Endothelial cell of umbilical vein (primary cell): ENCODE measurements around the gene GNL2. TPM values are rescaled to one million over a fixed set of nuclear protein-coding genes. Genes with fewer than 3 reads are reported as not detected.

ENCODE experiments used
- BruUV-seq: library from RNA; stranded (reverse); fragments of 400-500 nt; replicated peaks from 2 replicates; lab custom pipeline; 2021; lab: Mats Ljungman, UMichigan
- CTCF ChIA-PET: fragments of 300-600, 350-600 bp; sonication (Branson Sonifier 250); formaldehyde crosslinking; loops from one replicate; lab custom pipeline; 2021; ENCODE audit warnings: antibody characterized with exemption, inconsistent platforms; lab: Charles Lee
- POLR2A ChIA-PET: fragments of 300-600, 350-600 bp; sonication (Branson Sonifier 250); formaldehyde crosslinking; loops from one replicate; lab custom pipeline; 2021; ENCODE audit warnings: antibody characterized with exemption, inconsistent platforms; lab: Charles Lee
- DNase-seq: peaks from one replicate; pipeline ENCODE4 v3.0.0-alpha.2; 2011; ENCODE audit warnings: low read depth, low spot score
- FAIRE-seq: peaks from 2 replicates; lab custom pipeline; 2011; peaks lifted over from hg19 to GRCh38; lab: Jason Lieb, UNC
- H2AFZ ChIP-seq: 2 replicates; pipeline ENCODE4 v1.6.0; 2012; ENCODE audit warnings: low read depth, low read length, control low read depth, inconsistent platforms
- H3K27ac ChIP-seq: 2 replicates; pipeline ENCODE4 v1.5.1; 2011; ENCODE audit warnings: low read depth, mild to moderate bottlenecking, control low read depth, low read length, moderate library complexity; ENCODE audit not compliant: insufficient read depth
- H3K27me3 ChIP-seq, 2 experiments: 2 replicates each; pipeline versions ENCODE4 v1.6.0 to v1.6.1; 2011; ENCODE audit warnings: low read length in 2 of 2, mixed read lengths in 1 of 2; ENCODE audit not compliant: control insufficient read depth in 2 of 2, insufficient read depth in 2 of 2
- H3K36me3 ChIP-seq, 2 experiments: 2 replicates in 1 of 2; 3 replicates in 1 of 2; pipeline ENCODE4 v1.5.1; 2011; ENCODE audit warnings: low read length in 2 of 2, mild to moderate bottlenecking in 1 of 2, moderate library complexity in 1 of 2; ENCODE audit not compliant: control insufficient read depth in 2 of 2, insufficient read depth in 2 of 2; ENCODE audit errors: extremely low read depth in 1 of 2
- H3K4me1 ChIP-seq: 3 replicates; pipeline ENCODE4 v1.5.1; 2011; ENCODE audit warnings: mild to moderate bottlenecking, low read length; ENCODE audit not compliant: control insufficient read depth, insufficient read depth; ENCODE audit errors: extremely low read depth
- H3K4me2 ChIP-seq: 2 replicates; pipeline ENCODE4 v1.6.1; 2011; ENCODE audit warnings: low read length, control low read depth, mixed read lengths; ENCODE audit not compliant: insufficient read depth
- H3K4me3 ChIP-seq, 3 experiments: fragments of 200-600 bp in 1 of 3; sonication (generic), shearing (Covaris generic) in 1 of 3; replicated peaks in 1 of 3; 2 replicates each; pipeline ENCODE4 v1.5.1; 2011 to 2016; ENCODE audit warnings: control low read depth in 3 of 3, low read length in 3 of 3, mild to moderate bottlenecking in 2 of 3, inconsistent platforms in 1 of 3, low read depth in 1 of 3, moderate library complexity in 1 of 3; ENCODE audit not compliant: insufficient read depth in 1 of 3
- H3K79me2 ChIP-seq: 2 replicates; pipeline ENCODE4 v1.6.0; 2012; ENCODE audit warnings: low read length, inconsistent platforms; ENCODE audit not compliant: control insufficient read depth, insufficient read depth
- H3K9ac ChIP-seq: replicated peaks from 2 replicates; pipeline ENCODE3; 2011; ENCODE audit warnings: low read length, control low read depth; ENCODE audit not compliant: insufficient read depth; ENCODE audit errors: extremely low read depth
- H3K9me1 ChIP-seq: replicated peaks from 3 replicates; pipeline ENCODE4 v1.6.0; 2011; ENCODE audit warnings: mild to moderate bottlenecking, low read length; ENCODE audit not compliant: control insufficient read depth, insufficient read depth; ENCODE audit errors: extremely low read depth
- H3K9me3 ChIP-seq: replicated peaks from 2 replicates; pipeline ENCODE4 v1.5.1; 2012; ENCODE audit warnings: low read length, inconsistent platforms; ENCODE audit not compliant: control insufficient read depth, insufficient read depth
- H4K20me1 ChIP-seq: replicated peaks from 2 replicates; pipeline ENCODE3; 2011; ENCODE audit warnings: mild to moderate bottlenecking, low read length; ENCODE audit not compliant: control insufficient read depth, insufficient read depth; ENCODE audit errors: extremely low read depth
- GATA2 ChIP-seq: IDR thresholded peaks from 2 replicates; pipeline ENCODE4 v1.7.0; 2011; ENCODE audit warnings: low read depth, mild to moderate bottlenecking, moderate library complexity, mixed read lengths, low read length; ENCODE audit not compliant: insufficient read length, insufficient read depth
- MYC ChIP-seq: IDR thresholded peaks from one replicate; pipeline ENCODE4 v1.6.1; 2011; ENCODE audit warnings: mild to moderate bottlenecking, low read depth, low read length
- POLR2A ChIP-seq: IDR thresholded peaks from 2 replicates; pipeline ENCODE4 v1.6.1; 2012; ENCODE audit warnings: low read depth, mild to moderate bottlenecking, control low read depth, low read length
- POLR2AphosphoS5 ChIP-seq: IDR thresholded peaks from 2 replicates; pipeline ENCODE4 v1.6.1; 2012; ENCODE audit warnings: low read depth, mild to moderate bottlenecking, control low read depth, low read length, moderate library complexity; ENCODE audit not compliant: insufficient read depth
- dilution Hi-C: fragments of 300-500 bp; cut with MboI; formaldehyde crosslinking; loops from one replicate; pipeline ENCODE4 v1.15.0; 2019; ENCODE audit warnings: low sequenced_read_pairs; ENCODE audit not compliant: extremely low pct_ligation_motif_present
- intact Hi-C: fragments of 100-400 bp; cut with micrococcal nuclease; formaldehyde crosslinking; loops from one replicate; pipeline ENCODE4 v1.10.0; 2022
- polyA plus RNA-seq, 4 experiments: library from polyadenylated mRNA; depleted of rRNA in 3 of 4; stranded (reverse) in 3 of 4; unstranded in 1 of 4; fragments of >200 nt; gene quantifications; 2 replicates each; pipeline versions ENCODE4 v1.2.1 to v1.2.3, GENCODE V29; 2011 to 2012; ENCODE audit warnings: missing spikeins in 1 of 4
- total RNA-seq: library from RNA; stranded (reverse); gene quantifications from 2 replicates; pipeline ENCODE4 v1.2.3, GENCODE V29; 2021
- TF ChIP-seq, protein P1 (sequence below), 2 donors: IDR thresholded peaks; 1 replicate in 1 of 2; 2 replicates in 1 of 2; pipeline ENCODE4 v1.5.1; 2011; ENCODE audit warnings: low read length in 2 of 2, mild to moderate bottlenecking in 2 of 2, moderate library complexity in 2 of 2, control low read depth in 1 of 2, inconsistent platforms in 1 of 2, low read depth in 1 of 2; ENCODE audit not compliant: insufficient read depth in 1 of 2; ENCODE audit errors: extremely low read depth in 1 of 2

Gene GNL2
- total and polyA plus RNA-seq, 2 donors (not counting 3 experiments of a cell fraction or from before 2014, with no cell fraction given): 18.0 to 55.5 TPM

GRCh38 chr1:37553598-37553926, 42.2 kb downstream of the GNL2 start:
- FAIRE-seq (no peak), DNase-seq (no peak)
- Histone ChIP-seq H2AFZ (peak overlapping the region; percentile 79), H3K27ac (peak overlapping the region; percentile 76), H3K4me2 (peak overlapping the region; percentile 90), H3K36me3 (peaks cover 0 to 2% of the 10 kb centered on the region in 2 experiments), H3K4me3 (peak overlapping the region; percentile 88 to 94 (median 88)), H3K9me3 (no peaks in the 10 kb centered on the region), H3K9me1 (no peaks in the 10 kb centered on the region), H3K9ac (peak overlapping the region; percentile 94), H3K4me1 (peaks cover 14% of the 10 kb centered on the region), H3K79me2 (peaks cover 37% of the 10 kb centered on the region), H4K20me1 (no peaks in the 10 kb centered on the region), H3K27me3 (no peaks in the 10 kb centered on the region)
- TSS peak; percentile 47 for BruUV-seq
- intact Hi-C loops (loop anchor here (5.0 kb wide), 1 partner anchor 96 kb away; no protein-coding TSS in a partner anchor), dilution Hi-C loops (no loop called here)
- ChIA-PET POLR2A (interaction anchor here (1.5 kb wide), 1 partner anchor 39 kb away, joined by 3 read pairs; the partner anchor contains the start of gene MEAF6), CTCF (interaction anchor here (0.6 to 1.7 kb wide), 3 partner anchors 11 to 39 kb away, joined by 3 to 10 read pairs (median 4); partner anchors contain the start of gene MEAF6)
- no peak for TF ChIP-seq POLR2AphosphoS5
- no peak for TF ChIP-seq POLR2A

DNA sequence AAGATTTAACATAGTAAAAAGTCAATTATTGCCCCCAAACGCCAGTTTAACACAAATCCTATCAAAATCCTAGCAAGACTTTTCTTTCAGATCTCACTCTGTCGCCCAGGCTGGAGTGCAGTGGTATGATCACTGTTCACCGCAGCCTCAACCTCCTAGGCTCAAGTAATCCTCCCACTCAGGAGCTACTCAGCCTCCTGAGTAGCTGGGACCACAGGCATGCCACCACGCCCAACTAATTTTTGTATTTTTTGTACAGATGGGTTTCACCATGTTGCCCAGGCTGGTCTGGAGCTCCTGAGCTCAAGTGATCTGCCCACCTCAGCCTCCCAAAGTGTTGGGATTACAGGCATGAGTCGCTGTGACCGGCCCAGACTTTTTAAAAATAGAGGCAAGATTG, 46.4 kb downstream of the GNL2 start:
- no peaks in the 10 kb centered on the region for H3K9me1 ChIP-seq
- H3K4me3 ChIP-seq: no peak overlapping the region
- H3K4me1 ChIP-seq: peaks cover 8% of the 10 kb centered on the region
- no peak overlapping the region for H3K27ac ChIP-seq
- intact Hi-C loops (no loop called here), dilution Hi-C loops (no loop called here)
- H3K27me3 ChIP-seq: no peaks in the 10 kb centered on the region
- H3K9ac ChIP-seq: no peak overlapping the region
- BruUV-seq: no TSS peak
- H4K20me1 ChIP-seq: no peaks in the 10 kb centered on the region
- ChIA-PET CTCF (interaction anchor here (1.6 kb wide), 1 partner anchor 35 kb away, joined by 5 read pairs; the partner anchor contains the start of gene MEAF6), POLR2A (interaction anchor here (1.0 kb wide), 1 partner anchor 141 kb away, joined by 3 read pairs; a partner anchor contains a TSS)
- no peaks in the 10 kb centered on the region for H3K9me3 ChIP-seq
- peaks cover 37% of the 10 kb centered on the region for H3K79me2 ChIP-seq
- peaks cover 7 to 9% of the 10 kb centered on the region in 2 experiments for H3K36me3 ChIP-seq
- no peak overlapping the region for H2AFZ ChIP-seq
- TF ChIP-seq MYC (no peak), POLR2A (no peak), GATA2 (no peak)
- TF ChIP-seq, protein P1, sequence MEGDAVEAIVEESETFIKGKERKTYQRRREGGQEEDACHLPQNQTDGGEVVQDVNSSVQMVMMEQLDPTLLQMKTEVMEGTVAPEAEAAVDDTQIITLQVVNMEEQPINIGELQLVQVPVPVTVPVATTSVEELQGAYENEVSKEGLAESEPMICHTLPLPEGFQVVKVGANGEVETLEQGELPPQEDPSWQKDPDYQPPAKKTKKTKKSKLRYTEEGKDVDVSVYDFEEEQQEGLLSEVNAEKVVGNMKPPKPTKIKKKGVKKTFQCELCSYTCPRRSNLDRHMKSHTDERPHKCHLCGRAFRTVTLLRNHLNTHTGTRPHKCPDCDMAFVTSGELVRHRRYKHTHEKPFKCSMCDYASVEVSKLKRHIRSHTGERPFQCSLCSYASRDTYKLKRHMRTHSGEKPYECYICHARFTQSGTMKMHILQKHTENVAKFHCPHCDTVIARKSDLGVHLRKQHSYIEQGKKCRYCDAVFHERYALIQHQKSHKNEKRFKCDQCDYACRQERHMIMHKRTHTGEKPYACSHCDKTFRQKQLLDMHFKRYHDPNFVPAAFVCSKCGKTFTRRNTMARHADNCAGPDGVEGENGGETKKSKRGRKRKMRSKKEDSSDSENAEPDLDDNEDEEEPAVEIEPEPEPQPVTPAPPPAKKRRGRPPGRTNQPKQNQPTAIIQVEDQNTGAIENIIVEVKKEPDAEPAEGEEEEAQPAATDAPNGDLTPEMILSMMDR (IDR thresholded peaks at IDR 0.05; ENCODE audit: extremely low read depth in 1 of 2, insufficient read depth in 1 of 2, low read depth in 1 of 2, low read length in 2 of 2): no peak
- peak; percentile 90 for FAIRE-seq
- H3K4me2 ChIP-seq: no peak overlapping the region
- DNase-seq: no peak
